ENCODE results near the gene MATCAP1. TPM values are rescaled to one million over a fixed set of nuclear protein-coding genes. Genes with fewer than 3 reads are reported as not detected.

Gene MATCAP1
- total and polyA plus RNA-seq, 2 of the 13 experiments (the other 11 are each of a cell fraction or from before 2014, with no cell fraction given), result 11.2 to 24.5 TPM

DNA sequence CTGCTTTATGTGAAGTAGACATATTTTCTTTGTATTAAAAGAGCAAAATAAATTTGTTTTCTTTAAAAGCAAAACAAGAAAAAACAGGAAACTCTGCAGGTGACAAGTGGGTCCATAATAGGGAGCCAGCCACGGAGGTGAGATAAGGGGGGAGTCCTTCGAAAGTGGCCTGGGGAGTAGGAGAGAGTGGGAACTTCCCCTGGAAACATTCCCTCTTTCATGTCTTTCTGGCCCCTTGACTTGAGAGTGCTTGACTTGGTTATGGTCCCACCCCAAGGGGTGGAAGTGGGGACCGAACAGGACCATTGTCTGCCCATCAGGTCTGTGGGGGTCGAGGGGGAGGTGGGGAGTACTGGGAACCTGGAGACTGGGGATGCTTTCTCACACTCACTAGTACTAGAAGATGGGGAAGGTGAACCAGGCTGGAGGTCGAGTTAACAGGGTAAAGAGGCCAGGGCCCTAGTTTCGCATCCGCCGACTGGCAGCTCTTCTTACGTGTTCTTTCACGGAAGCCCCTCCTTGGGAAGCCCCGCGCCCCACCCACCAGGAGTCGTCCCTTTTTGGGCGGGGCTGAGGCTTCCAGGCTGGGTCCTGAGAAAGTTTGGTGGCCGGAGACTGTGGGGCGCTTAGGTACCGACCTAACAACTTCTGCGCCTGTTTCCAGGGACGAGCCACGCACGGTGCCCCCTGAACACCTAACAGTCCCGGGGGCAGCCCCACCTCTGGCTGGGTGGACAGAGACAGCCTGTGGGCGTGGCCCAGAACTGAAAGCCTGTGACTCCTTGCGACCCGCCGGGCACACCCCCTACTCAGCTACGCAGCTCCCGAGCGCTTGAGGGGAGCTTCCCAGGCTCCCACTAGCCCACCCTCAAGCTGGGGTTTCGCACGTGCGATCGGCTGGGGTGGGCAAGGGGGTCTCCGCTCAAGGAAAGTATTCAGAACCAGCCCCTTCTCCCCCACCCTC lies 24.8 kb downstream of the MATCAP1 start (continued):
- no peak for TF ChIP-seq PPARG (CRISPR knock-in tag; conservative IDR thresholded peaks at IDR 0.05)
- TF ChIP-seq, protein P1, sequence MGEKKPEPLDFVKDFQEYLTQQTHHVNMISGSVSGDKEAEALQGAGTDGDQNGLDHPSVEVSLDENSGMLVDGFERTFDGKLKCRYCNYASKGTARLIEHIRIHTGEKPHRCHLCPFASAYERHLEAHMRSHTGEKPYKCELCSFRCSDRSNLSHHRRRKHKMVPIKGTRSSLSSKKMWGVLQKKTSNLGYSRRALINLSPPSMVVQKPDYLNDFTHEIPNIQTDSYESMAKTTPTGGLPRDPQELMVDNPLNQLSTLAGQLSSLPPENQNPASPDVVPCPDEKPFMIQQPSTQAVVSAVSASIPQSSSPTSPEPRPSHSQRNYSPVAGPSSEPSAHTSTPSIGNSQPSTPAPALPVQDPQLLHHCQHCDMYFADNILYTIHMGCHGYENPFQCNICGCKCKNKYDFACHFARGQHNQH (CRISPR knock-in tag; IDR thresholded peaks at IDR 0.05), result no peak
- no peak for TF ChIP-seq CREB1 (IDR thresholded peaks at IDR 0.05)
- TF ChIP-seq CREB1 (CRISPR knock-in tag; IDR thresholded peaks at IDR 0.05), result no peak
- no peak for TF ChIP-seq ZFP37 (CRISPR knock-in tag; IDR thresholded peaks at IDR 0.05; ENCODE audit: borderline replicate concordance)
- no peak for TF ChIP-seq ZNF703 (CRISPR knock-in tag; IDR thresholded peaks at IDR 0.05; ENCODE audit: borderline replicate concordance)
- TF ChIP-seq MIER3 (CRISPR knock-in tag; IDR thresholded peaks at IDR 0.05; ENCODE audit: borderline replicate concordance), result 0 out of 2 replicates have a peak, but pooled peaks have one; percentile 8
- TF ChIP-seq GLI4 (CRISPR knock-in tag; IDR thresholded peaks at IDR 0.05; ENCODE audit: borderline replicate concordance), result no peak
- no peak for TF ChIP-seq ZNF292 (CRISPR knock-in tag; IDR thresholded peaks at IDR 0.05; ENCODE audit: borderline replicate concordance, low read depth)
- no peak for TF ChIP-seq ZSCAN30 (CRISPR knock-in tag; IDR thresholded peaks at IDR 0.05)
- 0 out of 2 replicates have a peak, but pooled peaks have one; percentile 12 for TF ChIP-seq MEIS1 (CRISPR knock-in tag; IDR thresholded peaks at IDR 0.05; ENCODE audit: borderline replicate concordance)
- TF ChIP-seq HNRNPL (IDR thresholded peaks at IDR 0.05; ENCODE audit: low read depth, low read length), result no peak
- peak; percentile 27; the same call in 1 of the 2 replicates for TF ChIP-seq MED13 (CRISPR knock-in tag; IDR thresholded peaks at IDR 0.05)
- no peak for TF ChIP-seq DNMT3B (CRISPR knock-in tag; conservative IDR thresholded peaks at IDR 0.05)
- TF ChIP-seq HNRNPH1 (optimal IDR thresholded peaks at IDR 0.05; ENCODE audit: low read depth, low read length), result no peak
- TF ChIP-seq, protein P2, sequence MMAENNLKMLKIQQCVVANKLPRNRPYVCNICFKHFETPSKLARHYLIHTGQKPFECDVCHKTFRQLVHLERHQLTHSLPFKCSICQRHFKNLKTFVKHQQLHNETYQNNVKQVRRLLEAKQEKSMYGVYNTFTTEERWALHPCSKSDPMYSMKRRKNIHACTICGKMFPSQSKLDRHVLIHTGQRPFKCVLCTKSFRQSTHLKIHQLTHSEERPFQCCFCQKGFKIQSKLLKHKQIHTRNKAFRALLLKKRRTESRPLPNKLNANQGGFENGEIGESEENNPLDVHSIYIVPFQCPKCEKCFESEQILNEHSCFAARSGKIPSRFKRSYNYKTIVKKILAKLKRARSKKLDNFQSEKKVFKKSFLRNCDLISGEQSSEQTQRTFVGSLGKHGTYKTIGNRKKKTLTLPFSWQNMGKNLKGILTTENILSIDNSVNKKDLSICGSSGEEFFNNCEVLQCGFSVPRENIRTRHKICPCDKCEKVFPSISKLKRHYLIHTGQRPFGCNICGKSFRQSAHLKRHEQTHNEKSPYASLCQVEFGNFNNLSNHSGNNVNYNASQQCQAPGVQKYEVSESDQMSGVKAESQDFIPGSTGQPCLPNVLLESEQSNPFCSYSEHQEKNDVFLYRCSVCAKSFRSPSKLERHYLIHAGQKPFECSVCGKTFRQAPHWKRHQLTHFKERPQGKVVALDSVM (CRISPR knock-in tag; IDR thresholded peaks at IDR 0.05), result no peak
- peak; percentile 93 for TF ChIP-seq KLF9 (CRISPR knock-in tag; IDR thresholded peaks at IDR 0.05; ENCODE audit: low read depth)
- TF ChIP-seq TOPORS (CRISPR knock-in tag; IDR thresholded peaks at IDR 0.05), result no peak
- no peak for TF ChIP-seq ZZZ3 (CRISPR knock-in tag; IDR thresholded peaks at IDR 0.05; ENCODE audit: borderline replicate concordance)
- TF ChIP-seq, protein P3, sequence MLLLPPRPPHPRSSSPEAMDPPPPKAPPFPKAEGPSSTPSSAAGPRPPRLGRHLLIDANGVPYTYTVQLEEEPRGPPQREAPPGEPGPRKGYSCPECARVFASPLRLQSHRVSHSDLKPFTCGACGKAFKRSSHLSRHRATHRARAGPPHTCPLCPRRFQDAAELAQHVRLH (CRISPR knock-in tag; IDR thresholded peaks at IDR 0.05; ENCODE audit: borderline replicate concordance, low read depth), result no peak
- TF ChIP-seq, protein P4, sequence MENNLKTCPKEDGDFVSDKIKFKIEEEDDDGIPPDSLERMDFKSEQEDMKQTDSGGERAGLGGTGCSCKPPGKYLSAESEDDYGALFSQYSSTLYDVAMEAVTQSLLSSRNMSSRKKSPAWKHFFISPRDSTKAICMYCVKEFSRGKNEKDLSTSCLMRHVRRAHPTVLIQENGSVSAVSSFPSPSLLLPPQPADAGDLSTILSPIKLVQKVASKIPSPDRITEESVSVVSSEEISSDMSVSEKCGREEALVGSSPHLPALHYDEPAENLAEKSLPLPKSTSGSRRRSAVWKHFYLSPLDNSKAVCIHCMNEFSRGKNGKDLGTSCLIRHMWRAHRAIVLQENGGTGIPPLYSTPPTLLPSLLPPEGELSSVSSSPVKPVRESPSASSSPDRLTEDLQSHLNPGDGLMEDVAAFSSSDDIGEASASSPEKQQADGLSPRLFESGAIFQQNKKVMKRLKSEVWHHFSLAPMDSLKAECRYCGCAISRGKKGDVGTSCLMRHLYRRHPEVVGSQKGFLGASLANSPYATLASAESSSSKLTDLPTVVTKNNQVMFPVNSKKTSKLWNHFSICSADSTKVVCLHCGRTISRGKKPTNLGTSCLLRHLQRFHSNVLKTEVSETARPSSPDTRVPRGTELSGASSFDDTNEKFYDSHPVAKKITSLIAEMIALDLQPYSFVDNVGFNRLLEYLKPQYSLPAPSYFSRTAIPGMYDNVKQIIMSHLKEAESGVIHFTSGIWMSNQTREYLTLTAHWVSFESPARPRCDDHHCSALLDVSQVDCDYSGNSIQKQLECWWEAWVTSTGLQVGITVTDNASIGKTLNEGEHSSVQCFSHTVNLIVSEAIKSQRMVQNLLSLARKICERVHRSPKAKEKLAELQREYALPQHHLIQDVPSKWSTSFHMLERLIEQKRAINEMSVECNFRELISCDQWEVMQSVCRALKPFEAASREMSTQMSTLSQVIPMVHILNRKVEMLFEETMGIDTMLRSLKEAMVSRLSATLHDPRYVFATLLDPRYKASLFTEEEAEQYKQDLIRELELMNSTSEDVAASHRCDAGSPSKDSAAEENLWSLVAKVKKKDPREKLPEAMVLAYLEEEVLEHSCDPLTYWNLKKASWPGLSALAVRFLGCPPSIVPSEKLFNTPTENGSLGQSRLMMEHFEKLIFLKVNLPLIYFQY (CRISPR knock-in tag; IDR thresholded peaks at IDR 0.05; ENCODE audit: borderline replicate concordance), result no peak

All from HepG2 (cell line).